Adrenal gland (tissue), 12 donors: Measurements from ENCODE around the gene LCAT. TPM values are rescaled to one million over a fixed set of nuclear protein-coding genes. Genes with fewer than 3 reads are reported as not detected.

ENCODE experiments used
- DNase-seq, 7 donors: peaks; one replicate each; pipeline ENCODE4 v3.0.0-alpha.2; 2019 to 2020
- H3K27ac ChIP-seq, 5 donors: fragments of 200-600 bp; sonication (generic) in 4 of 5; 1 replicate in 3 of 5; 2 replicates in 2 of 5; pipeline versions ENCODE4 v1.5.1 to v1.8.0; 2016 to 2020; ENCODE audit warnings: mild to moderate bottlenecking in 1 of 5
- H3K27me3 ChIP-seq: fragments of 200-600 bp; 2 replicates; pipeline ENCODE4 v1.8.0; 2021
- H3K36me3 ChIP-seq, 2 donors: fragments of 200-600 bp; replicated peaks in 1 of 2; 1 replicate in 1 of 2; 2 replicates in 1 of 2; pipeline versions ENCODE4 v1.5.1 to v1.8.0; 2018 to 2022
- H3K4me1 ChIP-seq, 2 donors: fragments of 200-600 bp; replicated peaks in 1 of 2; 1 replicate in 1 of 2; 2 replicates in 1 of 2; pipeline versions ENCODE4 v1.5.1 to v1.8.0; 2018 to 2021
- H3K4me3 ChIP-seq, 4 donors: fragments of 200-600 bp; sonication (generic) in 3 of 4; one replicate each; pipeline ENCODE4 v1.5.1; 2016 to 2018
- H3K9me3 ChIP-seq, 3 donors: fragments of 200-600 bp; sonication (generic) in 1 of 3; replicated peaks in 1 of 3; 1 replicate in 2 of 3; 2 replicates in 1 of 3; pipeline versions ENCODE4 v1.5.1 to v1.8.0; 2016 to 2021
- POLR2A ChIP-seq, 2 donors: fragments of 450-650 bp; IDR thresholded peaks; one replicate each; pipeline ENCODE4 v1.6.1; 2017; ENCODE audit warnings: antibody characterized with exemption in 2 of 2, mild to moderate bottlenecking in 2 of 2, moderate library complexity in 1 of 2
- WGBS, 4 donors: extraction: QIAGEN DNeasy Blood & Tissue Kit in 2 of 4; methylation state at CpG; one replicate each; pipeline versions ENCODE4 v1.1.5 to v1.1.7; 2013 to 2017; 5-methylcytosine and 5-hydroxymethylcytosine counted together
- intact Hi-C, 2 donors: fragments of 100-400 bp; cut with DNase I; formaldehyde crosslinking; loops; one replicate each; pipeline versions ENCODE4 v1.14.1 to v1.15.0; 2022 to 2023
- polyA plus RNA-seq, 3 donors: library from polyadenylated mRNA; stranded (reverse); fragments of 200-250 nt in 2 of 3; fragments of 350-450 nt in 1 of 3; fragmentation: Illumina TruSeq in 1 of 3; extraction: RNeasy Lipid Tissue Mini Kit (QIAGEN cat#74804) in 1 of 3; gene quantifications; one replicate each; pipeline ENCODE4 v1.2.3, GENCODE V29; 2013 to 2014
- total RNA-seq, 9 donors: library from RNA; depleted of rRNA in 4 of 9; stranded (reverse); fragments of >200 nt in 4 of 9; fragments of 120-200 nt in 1 of 9; fragmentation: NEBNext Ultra II Directional in 1 of 9; extraction: Animal tissue kit (Norgen Biotek cat#: 25700) in 1 of 9; gene quantifications; one replicate each; pipeline versions ENCODE4 v1.1.0 to v1.2.4, GENCODE V29; 2013 to 2023
- TF ChIP-seq, protein P1 (sequence below), 6 experiments: fragments of 450-650 bp in 4 of 6; fragments of 200-600 bp in 2 of 6; sonication (generic) in 1 of 6; IDR thresholded peaks; 1 replicate in 5 of 6; 2 replicates in 1 of 6; pipeline versions ENCODE4 v1.5.1 to v1.8.0; 2016 to 2021; ENCODE audit warnings: antibody characterized with exemption in 6 of 6, mild to moderate bottlenecking in 2 of 6, moderate library complexity in 1 of 6
- donor health status: healthy with polysubstance abuse.
- donor health status: Bipolar disorder and iron deficiency.
- donor health status: DM: yes; HTN: yes; CAD: no.
- donor health status: DM: no; HTN: no; CAD: no.
- donor health status: DM: no; HTN: no; CAD: no.
- donor health status: DM: yes; HTN: yes; CAD: no.

LCAT gene
- total and polyA plus RNA-seq, 12 donors: 3.0 to 240 (median 12.6) TPM

DNA sequence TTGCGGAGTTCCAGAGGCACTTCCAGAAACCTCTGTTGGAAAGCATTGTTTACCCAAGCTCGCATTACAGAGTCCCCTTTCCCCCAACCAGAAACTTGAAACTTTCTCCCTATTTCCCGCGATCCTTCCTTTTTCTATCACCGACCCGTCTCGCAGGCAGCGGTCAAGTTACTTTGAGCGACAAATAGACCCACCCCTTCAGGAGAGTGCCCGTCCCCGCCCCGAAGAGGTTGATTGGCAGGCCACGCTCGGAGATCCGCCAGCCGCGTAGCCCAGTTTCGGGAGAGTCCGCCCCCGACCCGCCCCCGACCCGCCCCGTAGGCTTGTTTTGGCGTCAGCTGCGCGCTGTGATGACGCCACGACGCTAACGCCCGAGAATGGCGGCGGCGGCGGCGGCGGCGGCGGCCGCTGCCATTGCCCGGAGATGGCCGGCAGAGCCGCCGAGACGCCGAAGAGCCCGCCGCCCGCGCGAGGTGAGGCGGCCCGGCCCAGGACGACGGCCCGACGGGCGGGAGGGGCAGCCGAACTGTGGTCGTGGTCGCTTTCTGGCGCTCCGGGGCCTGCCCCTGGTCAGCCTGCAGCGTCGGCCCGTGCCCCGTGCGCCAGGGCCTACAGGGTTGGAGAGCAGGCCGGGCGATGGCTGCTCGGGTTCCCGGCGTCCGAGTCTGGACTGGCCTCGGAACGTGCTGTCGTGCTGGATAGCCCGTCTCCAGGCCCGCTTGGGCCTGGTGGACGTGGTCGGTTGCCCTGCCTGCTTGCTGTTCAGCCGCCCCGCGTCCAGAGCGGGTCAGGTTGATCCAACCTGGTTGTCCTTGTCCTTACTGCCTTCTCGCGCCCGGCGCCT lies 50.8 kb downstream of the LCAT start, which contains the start of gene PSKH1:
TSS of gene PSKH1 (plus strand) at position 356 of the 844 bp plus-strand sequence. CDS start 15,496 bp downstream, outside the sequence.
- peak; percentile 97 to 98 (median 97) for DNase-seq
- TF ChIP-seq, protein P1, sequence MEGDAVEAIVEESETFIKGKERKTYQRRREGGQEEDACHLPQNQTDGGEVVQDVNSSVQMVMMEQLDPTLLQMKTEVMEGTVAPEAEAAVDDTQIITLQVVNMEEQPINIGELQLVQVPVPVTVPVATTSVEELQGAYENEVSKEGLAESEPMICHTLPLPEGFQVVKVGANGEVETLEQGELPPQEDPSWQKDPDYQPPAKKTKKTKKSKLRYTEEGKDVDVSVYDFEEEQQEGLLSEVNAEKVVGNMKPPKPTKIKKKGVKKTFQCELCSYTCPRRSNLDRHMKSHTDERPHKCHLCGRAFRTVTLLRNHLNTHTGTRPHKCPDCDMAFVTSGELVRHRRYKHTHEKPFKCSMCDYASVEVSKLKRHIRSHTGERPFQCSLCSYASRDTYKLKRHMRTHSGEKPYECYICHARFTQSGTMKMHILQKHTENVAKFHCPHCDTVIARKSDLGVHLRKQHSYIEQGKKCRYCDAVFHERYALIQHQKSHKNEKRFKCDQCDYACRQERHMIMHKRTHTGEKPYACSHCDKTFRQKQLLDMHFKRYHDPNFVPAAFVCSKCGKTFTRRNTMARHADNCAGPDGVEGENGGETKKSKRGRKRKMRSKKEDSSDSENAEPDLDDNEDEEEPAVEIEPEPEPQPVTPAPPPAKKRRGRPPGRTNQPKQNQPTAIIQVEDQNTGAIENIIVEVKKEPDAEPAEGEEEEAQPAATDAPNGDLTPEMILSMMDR (IDR thresholded peaks at IDR 0.05): peak in 1 of 6 experiments; percentile 18
- peak; percentile 77 to 89 for TF ChIP-seq POLR2A (IDR thresholded peaks at IDR 0.05)
- intact Hi-C loops: no loop called here
- Histone ChIP-seq H3K4me1 (peaks cover 13 to 31% of the 10 kb centered on the region in 2 donors), H3K36me3 (no peaks in the 10 kb centered on the region), H3K9me3 (no peaks in the 10 kb centered on the region), H3K27me3 (no peaks in the 10 kb centered on the region), H3K4me3 (peak within 1 kb of the TSS; percentile 41 to 97 (median 65)), H3K27ac (peak within 1 kb of the TSS; percentile 91 to 98 (median 96))
- 0 to 1% (median 1%) methylated on average over 25 to 90 of the region's 90 CpGs for WGBS, 4 donors

DNA sequence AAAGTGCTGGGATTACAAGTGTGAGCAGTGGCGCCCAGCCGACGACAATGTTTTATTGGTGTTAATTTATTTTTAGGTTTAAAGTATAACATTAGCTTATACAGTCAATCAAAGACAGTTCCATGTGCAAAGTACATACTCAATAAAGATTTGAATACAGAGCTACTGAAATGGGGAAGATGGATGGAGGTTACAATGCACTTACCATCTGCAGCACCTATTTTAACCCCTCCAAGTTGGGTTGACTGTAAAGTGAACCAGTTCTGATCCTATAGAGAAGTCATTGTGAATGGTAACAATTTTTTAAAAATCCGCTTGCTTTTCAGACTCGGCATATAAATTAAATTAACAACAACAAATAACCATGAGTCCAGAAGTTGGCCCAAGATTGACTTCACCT lies 51.5 kb downstream of the LCAT start:
- no peaks in the 10 kb centered on the region for H3K36me3 ChIP-seq
- 28 to 55% (median 46%) methylated on average over 5 of the region's 5 CpGs for WGBS, 4 donors
- peak overlapping the region in 1 of 4 donors; percentile 97 for H3K4me3 ChIP-seq
- no peaks in the 10 kb centered on the region for H3K9me3 ChIP-seq
- peaks cover 13 to 31% of the 10 kb centered on the region in 2 donors for H3K4me1 ChIP-seq
- intact Hi-C loops: no loop called here
- TF ChIP-seq, protein P1 (IDR thresholded peaks at IDR 0.05): no peak
- no peak for TF ChIP-seq POLR2A (IDR thresholded peaks at IDR 0.05)
- DNase-seq: no peak
- peak overlapping the region in 4 of 5 donors; percentile 13 to 98 (median 63) for H3K27ac ChIP-seq
- H3K27me3 ChIP-seq: no peaks in the 10 kb centered on the region

Other genes with a start within 250 kb of the LCAT start
- 10 to 100 TPM; 14.2 to 43.5 (median 17.8) TPM for gene GFOD2, start 224.8 kb downstream of the LCAT start, total RNA-seq
- gene GFOD2, start 224.8 kb downstream of the LCAT start, polyA plus RNA-seq: 10 to 100 TPM; 16.0 to 16.7 (median 16.7) TPM
- 10 to 100 TPM in 7 of 9 donors, 1 to 10 TPM in 2; 9.4 to 74.1 (median 23.1) TPM for gene RANBP10, start 137.6 kb downstream of the LCAT start, total RNA-seq
- 10 to 100 TPM; 19.1 to 45.8 (median 20.1) TPM for gene RANBP10, start 137.6 kb downstream of the LCAT start, polyA plus RNA-seq
- 1 to 10 TPM in 8 of 9 donors, under 1 TPM in 1; 0.72 to 3.6 (median 2.1) TPM for gene TSNAXIP1, start 137.2 kb downstream of the LCAT start, total RNA-seq
- gene TSNAXIP1, start 137.2 kb downstream of the LCAT start, polyA plus RNA-seq: 10 to 100 TPM in 2 of 3 donors, 1 to 10 TPM in 1; 2.2 to 18.7 (median 15.7) TPM
- gene THAP11, start 101.8 kb downstream of the LCAT start, total RNA-seq: 10 to 100 TPM; 19.9 to 85.6 (median 34.3) TPM
- 1 to 10 TPM; 8.4 to 8.6 (median 8.5) TPM for gene THAP11, start 101.8 kb downstream of the LCAT start, polyA plus RNA-seq
- 100 to 1,000 TPM in 2 of 9 donors, 10 to 100 TPM in 7; 30.0 to 201 (median 79.5) TPM for gene NUTF2, start 97.2 kb downstream of the LCAT start, total RNA-seq
- gene NUTF2, start 97.2 kb downstream of the LCAT start, polyA plus RNA-seq: 100 to 1,000 TPM; 131 to 170 (median 134) TPM
- 10 to 100 TPM; 18.1 to 58.6 (median 33.6) TPM for gene CENPT, start 96.4 kb downstream of the LCAT start, total RNA-seq
- gene CENPT, start 96.4 kb downstream of the LCAT start, polyA plus RNA-seq: 100 to 1,000 TPM in 2 of 3 donors, 10 to 100 TPM in 1; 15.8 to 250 (median 126) TPM
- gene EDC4, start 71.1 kb downstream of the LCAT start, total RNA-seq: 10 to 100 TPM; 34.0 to 70.8 (median 48.8) TPM
- 100 to 1,000 TPM in 1 of 3 donors, 10 to 100 TPM in 2; 57.8 to 115 (median 73.3) TPM for gene EDC4, start 71.1 kb downstream of the LCAT start, polyA plus RNA-seq
- gene NRN1L, start 59.2 kb downstream of the LCAT start, total RNA-seq: 10 to 100 TPM in 1 of 9 donors, 1 to 10 TPM in 2, under 1 TPM in 4, not detected in 2; 0.72 to 28.2 (median 0.92) TPM
- 1 to 10 TPM in 2 of 3 donors, under 1 TPM in 1; 0.99 to 6.8 (median 2.5) TPM for gene NRN1L, start 59.2 kb downstream of the LCAT start, polyA plus RNA-seq
- gene PSKH1, start 50.9 kb downstream of the LCAT start, total RNA-seq: 10 to 100 TPM; 19.9 to 43.7 (median 26.3) TPM
- 10 to 100 TPM in 2 of 3 donors, 1 to 10 TPM in 1; 9.5 to 18.2 (median 15.4) TPM for gene PSKH1, start 50.9 kb downstream of the LCAT start, polyA plus RNA-seq
- 1 to 10 TPM in 4 of 9 donors, under 1 TPM in 4, not detected in 1; 0.26 to 2.2 (median 1.0) TPM for gene CTRL, start 12.3 kb downstream of the LCAT start, total RNA-seq
- 1 to 10 TPM in 2 of 3 donors, under 1 TPM in 1; 0.09 to 4.6 (median 3.2) TPM for gene CTRL, start 12.3 kb downstream of the LCAT start, polyA plus RNA-seq
- 10 to 100 TPM; 42.0 to 71.9 (median 61.0) TPM for gene PSMB10, start 7.3 kb downstream of the LCAT start, total RNA-seq
- gene PSMB10, start 7.3 kb downstream of the LCAT start, polyA plus RNA-seq: 100 to 1,000 TPM in 2 of 3 donors, 10 to 100 TPM in 1; 12.6 to 315 (median 305) TPM
- 100 to 1,000 TPM in 1 of 9 donors, 10 to 100 TPM in 8; 15.4 to 101 (median 72.9) TPM for gene SLC12A4, start 24.5 kb upstream of the LCAT start, total RNA-seq
- 100 to 1,000 TPM in 1 of 3 donors, 10 to 100 TPM in 2; 39.6 to 111 (median 47.0) TPM for gene SLC12A4, start 24.5 kb upstream of the LCAT start, polyA plus RNA-seq
- under 1 TPM in 1 of 9 donors, not detected in 8; 0.11 TPM for gene DPEP3, start 36.4 kb upstream of the LCAT start, total RNA-seq
- under 1 TPM; 0.07 to 0.32 (median 0.11) TPM for gene DPEP3, start 36.4 kb upstream of the LCAT start, polyA plus RNA-seq
- gene DPEP2, start 55.4 kb upstream of the LCAT start, total RNA-seq: 1 to 10 TPM in 6 of 9 donors, under 1 TPM in 3; 0.35 to 2.0 (median 1.5) TPM
- gene DPEP2, start 55.4 kb upstream of the LCAT start, polyA plus RNA-seq: 1 to 10 TPM in 2 of 3 donors, under 1 TPM in 1; 0.27 to 8.4 (median 1.2) TPM
- gene DPEP2NB, start 71.8 kb upstream of the LCAT start, total RNA-seq: not detected
- not detected for gene DPEP2NB, start 71.8 kb upstream of the LCAT start, polyA plus RNA-seq
- 10 to 100 TPM in 7 of 9 donors, 1 to 10 TPM in 2; 6.4 to 18.4 (median 13.7) TPM for gene DDX28, start 79.1 kb upstream of the LCAT start, total RNA-seq
- gene DDX28, start 79.1 kb upstream of the LCAT start, polyA plus RNA-seq: 10 to 100 TPM in 1 of 3 donors, 1 to 10 TPM in 2; 6.8 to 13.0 (median 9.1) TPM
- 10 to 100 TPM in 6 of 9 donors, 1 to 10 TPM in 3; 6.3 to 25.3 (median 13.1) TPM for gene DUS2, start 79.2 kb upstream of the LCAT start, total RNA-seq
- gene DUS2, start 79.2 kb upstream of the LCAT start, polyA plus RNA-seq: 10 to 100 TPM in 2 of 3 donors, 1 to 10 TPM in 1; 7.1 to 13.2 (median 10.1) TPM
- 10 to 100 TPM; 26.6 to 81.2 (median 36.2) TPM for gene NFATC3, start 141.2 kb upstream of the LCAT start, total RNA-seq
- 10 to 100 TPM in 2 of 3 donors, 1 to 10 TPM in 1; 6.6 to 20.3 (median 11.6) TPM for gene NFATC3, start 141.2 kb upstream of the LCAT start, polyA plus RNA-seq